ENCODE data around the gene ATG14. TPM values are rescaled to one million over a fixed set of nuclear protein-coding genes. Genes with fewer than 3 reads are reported as not detected.

Gene ATG14
- total RNA-seq, 2 experiments from 2014 or later: 4.1 to 4.7 TPM

GRCh38 chr14:55451950-55452349 lies 40.3 kb upstream of the ATG14 start:
- Histone ChIP-seq H3K79me2 (ENCODE audit: insufficient read depth, low read depth, low read length) (no peaks in the 10 kb centered on the region), H3K27ac (ENCODE audit: low read depth, low read length, poor library complexity, severe bottlenecking) (no peak overlapping the region), H2AFZ (ENCODE audit: low read length) (no peak overlapping the region), H3K36me3 (ENCODE audit: insufficient read depth, low read length) (no peaks in the 10 kb centered on the region), H3K4me3 (ENCODE audit: low read depth, low read length, poor library complexity, severe bottlenecking) (no peak overlapping the region), H3K9me2 (ENCODE audit: insufficient read depth, low read length) (no peaks in the 10 kb centered on the region), H3K4me1 (ENCODE audit: insufficient read depth, low read length, poor library complexity, severe bottlenecking) (no peaks in the 10 kb centered on the region), H3K9me3 (ENCODE audit: low read length) (no peaks in the 10 kb centered on the region), H3K4me2 (ENCODE audit: low read length) (no peak overlapping the region), H4K20me1 (ENCODE audit: insufficient read depth, low read length) (no peaks in the 10 kb centered on the region)
- BruUV-seq (replicated peaks): no TSS peak
- ChIA-PET POLR2A (no interaction called here), CTCF (ENCODE audit: unreplicated experiment) (no interaction called here)
- intact Hi-C loops (cut with micrococcal nuclease; ENCODE audit: unreplicated experiment): no loop called here
- TF ChIP-seq EZH2phosphoT487 (IDR thresholded peaks at IDR 0.05; ENCODE audit: borderline replicate concordance, low read depth, low read length): no peak
- TF ChIP-seq CTCF (conservative IDR thresholded peaks at IDR 0.05; ENCODE audit: low read length): no peak
- no peak for DNase-seq (ENCODE audit: low spot score)

- BruUV-seq (replicated peaks): no TSS peak
- Histone ChIP-seq H3K9me3 (ENCODE audit: low read length) (no peaks in the 10 kb centered on the region), H3K4me2 (ENCODE audit: low read length) (no peak overlapping the region), H3K4me1 (ENCODE audit: insufficient read depth, low read length, poor library complexity, severe bottlenecking) (no peaks in the 10 kb centered on the region), H2AFZ (ENCODE audit: low read length) (no peak overlapping the region), H3K4me3 (ENCODE audit: low read depth, low read length, poor library complexity, severe bottlenecking) (no peak overlapping the region), H3K9me2 (ENCODE audit: insufficient read depth, low read length) (no peaks in the 10 kb centered on the region), H4K20me1 (ENCODE audit: insufficient read depth, low read length) (no peaks in the 10 kb centered on the region), H3K27ac (ENCODE audit: low read depth, low read length, poor library complexity, severe bottlenecking) (no peak overlapping the region), H3K79me2 (ENCODE audit: insufficient read depth, low read depth, low read length) (no peaks in the 10 kb centered on the region), H3K36me3 (ENCODE audit: insufficient read depth, low read length) (no peaks in the 10 kb centered on the region)
- no peak for DNase-seq (ENCODE audit: low spot score)
- ChIA-PET POLR2A (interaction anchor here (0.5 kb wide), 1 partner anchor 127 kb away, joined by 4 read pairs; no protein-coding TSS in a partner anchor), CTCF (ENCODE audit: unreplicated experiment) (no interaction called here)
- intact Hi-C loops (cut with micrococcal nuclease; ENCODE audit: unreplicated experiment): no loop called here
- TF ChIP-seq EZH2phosphoT487 (IDR thresholded peaks at IDR 0.05; ENCODE audit: borderline replicate concordance, low read depth, low read length) (no peak), CTCF (conservative IDR thresholded peaks at IDR 0.05; ENCODE audit: low read length) (no peak)
These were observed 39.8 kb upstream of the ATG14 start for GRCh38 chr14:55451398-55451797.

- Histone ChIP-seq H3K36me3 (ENCODE audit: insufficient read depth, low read length) (no peaks in the 10 kb centered on the region), H3K27ac (ENCODE audit: low read depth, low read length, poor library complexity, severe bottlenecking) (no peak overlapping the region), H3K79me2 (ENCODE audit: insufficient read depth, low read depth, low read length) (no peaks in the 10 kb centered on the region), H4K20me1 (ENCODE audit: insufficient read depth, low read length) (no peaks in the 10 kb centered on the region), H3K4me2 (ENCODE audit: low read length) (no peak overlapping the region), H3K9me2 (ENCODE audit: insufficient read depth, low read length) (no peaks in the 10 kb centered on the region), H3K4me1 (ENCODE audit: insufficient read depth, low read length, poor library complexity, severe bottlenecking) (no peaks in the 10 kb centered on the region), H3K4me3 (ENCODE audit: low read depth, low read length, poor library complexity, severe bottlenecking) (no peak overlapping the region), H2AFZ (ENCODE audit: low read length) (no peak overlapping the region), H3K9me3 (ENCODE audit: low read length) (no peaks in the 10 kb centered on the region)
- BruUV-seq (replicated peaks): no TSS peak
- intact Hi-C loops (cut with micrococcal nuclease; ENCODE audit: unreplicated experiment): no loop called here
- TF ChIP-seq EZH2phosphoT487 (IDR thresholded peaks at IDR 0.05; ENCODE audit: borderline replicate concordance, low read depth, low read length) (no peak), CTCF (conservative IDR thresholded peaks at IDR 0.05; ENCODE audit: low read length) (no peak)
- ChIA-PET CTCF (ENCODE audit: unreplicated experiment) (no interaction called here), POLR2A (interaction anchor here (0.5 kb wide), 1 partner anchor 126 kb away, joined by 4 read pairs; no protein-coding TSS in a partner anchor)
- DNase-seq (ENCODE audit: low spot score): no peak
These were observed 39.4 kb upstream of the ATG14 start for GRCh38 chr14:55450987-55451386.

All from OCI-LY7 (cell line).